NCI-H1048 (cell line): ENCODE data around the gene RBM14.
"Not testable (repeated sequence)": the region's sequence is repeated elsewhere in the genome, so short reads cannot be mapped to it uniquely, and the experiment has no call there.

Source experiments
- DNase-seq: peaks from one replicate; lab custom pipeline; 2025; lab: John Stamatoyannopoulos, UW

Gene RBM14

DNA sequence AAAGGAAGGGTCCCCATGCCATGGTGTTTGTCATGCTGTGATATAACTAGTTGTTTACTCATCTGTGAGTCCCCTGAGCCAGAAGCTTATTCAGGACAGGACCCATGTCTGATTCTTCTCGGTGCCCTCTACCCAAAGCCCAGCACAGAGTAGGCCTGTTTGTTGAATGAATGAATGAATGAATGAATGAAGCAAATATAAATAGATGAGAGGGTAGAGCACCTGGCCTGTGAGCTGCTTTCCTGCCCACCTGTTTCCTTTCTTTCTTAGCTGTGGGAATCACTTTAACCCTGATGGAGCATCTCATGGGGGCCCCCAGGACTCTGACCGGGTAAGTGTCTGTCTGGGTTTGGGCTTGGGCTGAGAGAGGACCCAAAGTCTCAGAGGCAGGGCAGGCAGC, 16.2 kb upstream of the RBM14 start:
- no peak for DNase-seq

DNA sequence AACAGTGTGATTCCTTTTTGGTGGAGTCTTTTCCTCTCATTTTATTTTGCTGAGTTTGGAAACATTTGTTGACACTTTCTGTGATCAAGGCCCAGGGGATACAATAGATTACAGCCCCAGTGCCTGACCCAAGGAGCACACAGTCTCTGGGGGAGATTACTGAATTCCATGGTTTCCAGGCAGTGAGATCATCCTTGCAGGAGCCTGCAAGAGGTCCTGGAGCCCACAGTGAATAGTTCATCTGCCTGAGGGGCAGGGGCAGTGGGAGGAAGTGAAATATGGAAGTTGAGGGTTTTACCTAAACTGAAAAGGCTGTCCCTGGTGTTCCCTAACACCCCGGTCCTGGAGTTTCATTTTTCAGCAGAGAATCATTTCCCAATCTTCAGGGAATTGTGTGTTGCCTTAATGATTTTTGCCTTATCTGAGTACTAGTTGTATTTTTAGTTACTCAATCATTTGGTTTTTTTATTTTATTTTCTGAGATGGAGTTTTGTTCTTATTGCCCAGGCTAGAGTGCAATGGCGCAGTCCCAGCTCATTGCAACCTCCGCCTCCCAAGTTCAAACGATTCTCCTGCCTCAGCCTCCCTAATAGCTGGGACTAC, 15.7 kb upstream of the RBM14 start:
- DNase-seq: no peak

DNA sequence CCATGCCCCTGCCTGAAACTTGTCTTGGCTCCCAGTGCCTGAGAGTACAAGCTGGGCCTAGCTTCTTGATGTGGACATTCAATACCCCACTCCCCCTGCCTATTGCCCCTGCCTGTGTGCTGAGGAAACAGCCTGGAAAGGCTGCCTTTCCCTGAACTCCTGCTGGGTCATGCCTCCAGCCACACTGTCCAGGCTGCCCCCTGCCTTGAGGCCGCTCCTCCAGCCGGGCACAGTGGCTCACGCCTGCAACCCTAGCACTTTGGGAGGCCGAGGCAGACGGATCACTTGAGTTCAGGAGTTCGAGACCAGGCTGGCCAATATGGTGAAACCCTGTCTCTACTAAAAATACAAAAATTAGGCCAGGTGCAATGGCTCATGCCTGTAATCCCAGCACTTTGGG, 13.4 kb upstream of the RBM14 start:
- DNase-seq: no peak

DNA sequence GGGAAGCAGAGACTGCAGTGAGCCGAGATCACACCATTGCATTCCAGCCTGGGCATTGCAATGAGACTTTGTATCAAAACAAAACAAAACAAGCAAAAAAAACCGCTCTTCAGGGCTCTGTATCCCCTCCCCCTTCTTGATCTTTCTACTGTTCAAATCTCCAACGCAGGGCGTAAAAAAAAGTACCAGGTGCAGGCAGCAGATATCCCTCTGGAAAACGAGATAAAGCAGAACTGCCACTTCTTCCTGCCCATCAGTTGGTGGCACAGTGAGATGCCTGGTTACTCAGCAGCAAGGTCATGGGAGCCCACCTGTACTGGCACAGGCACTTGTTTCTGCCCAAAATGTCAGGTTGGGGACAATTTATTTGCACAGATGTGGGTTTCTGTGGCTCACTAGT, 12.3 kb upstream of the RBM14 start:
- DNase-seq: no peak

DNA sequence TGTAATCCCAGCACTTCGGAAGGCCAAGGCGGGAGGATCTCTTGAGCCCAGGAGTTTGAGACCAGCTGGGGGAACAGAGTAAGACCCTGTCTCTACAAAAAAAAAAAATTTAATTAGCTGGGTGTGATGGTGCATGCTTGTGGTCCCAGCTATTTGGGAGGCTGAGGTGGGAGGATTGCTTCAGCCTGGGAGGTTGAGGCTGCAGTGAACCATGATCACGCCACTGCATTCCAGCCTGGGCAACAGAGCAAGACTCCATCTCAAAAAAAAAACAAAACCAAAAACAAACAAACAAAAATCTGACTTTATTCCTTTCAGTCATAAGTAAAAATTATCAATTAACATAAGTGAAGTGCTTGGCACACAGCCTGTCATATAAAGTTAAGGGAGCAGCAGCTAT, 9.8 kb upstream of the RBM14 start:
- not testable (repeated sequence) for DNase-seq

DNA sequence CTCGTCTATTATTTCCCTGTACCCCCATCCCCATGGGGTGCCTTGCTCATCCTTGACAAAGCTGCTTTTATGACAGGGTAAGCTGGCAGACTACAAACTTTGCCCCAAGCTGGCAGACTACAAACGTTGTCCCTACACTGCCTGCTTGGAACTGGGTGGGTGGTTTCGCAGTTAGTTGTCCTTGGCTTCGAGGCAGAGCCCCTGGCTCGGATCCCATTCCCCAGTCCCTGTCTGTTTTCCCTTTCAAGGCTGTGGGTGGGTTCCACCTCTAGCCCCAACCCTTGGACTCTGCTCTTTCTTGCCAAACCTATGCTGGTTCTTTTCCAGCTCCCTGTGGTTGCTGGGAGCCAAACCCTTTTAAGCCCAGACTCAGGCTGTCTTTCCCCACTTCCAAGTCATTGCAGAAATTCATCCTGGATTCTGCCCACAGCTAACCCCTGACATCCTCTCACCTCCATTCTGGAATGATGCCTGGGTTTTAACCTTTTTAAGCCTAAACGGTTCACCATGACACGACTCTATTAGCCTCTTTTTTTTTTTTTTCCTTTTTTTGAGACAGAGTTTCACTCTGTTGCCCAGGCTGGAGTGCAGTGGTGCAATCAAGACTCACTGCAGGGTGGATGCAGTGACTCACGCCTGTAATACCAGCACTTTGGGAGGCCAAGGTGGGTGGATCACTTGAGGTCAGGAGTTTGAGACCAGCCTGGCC, 9.2 kb upstream of the RBM14 start:
- no peak for DNase-seq

DNA sequence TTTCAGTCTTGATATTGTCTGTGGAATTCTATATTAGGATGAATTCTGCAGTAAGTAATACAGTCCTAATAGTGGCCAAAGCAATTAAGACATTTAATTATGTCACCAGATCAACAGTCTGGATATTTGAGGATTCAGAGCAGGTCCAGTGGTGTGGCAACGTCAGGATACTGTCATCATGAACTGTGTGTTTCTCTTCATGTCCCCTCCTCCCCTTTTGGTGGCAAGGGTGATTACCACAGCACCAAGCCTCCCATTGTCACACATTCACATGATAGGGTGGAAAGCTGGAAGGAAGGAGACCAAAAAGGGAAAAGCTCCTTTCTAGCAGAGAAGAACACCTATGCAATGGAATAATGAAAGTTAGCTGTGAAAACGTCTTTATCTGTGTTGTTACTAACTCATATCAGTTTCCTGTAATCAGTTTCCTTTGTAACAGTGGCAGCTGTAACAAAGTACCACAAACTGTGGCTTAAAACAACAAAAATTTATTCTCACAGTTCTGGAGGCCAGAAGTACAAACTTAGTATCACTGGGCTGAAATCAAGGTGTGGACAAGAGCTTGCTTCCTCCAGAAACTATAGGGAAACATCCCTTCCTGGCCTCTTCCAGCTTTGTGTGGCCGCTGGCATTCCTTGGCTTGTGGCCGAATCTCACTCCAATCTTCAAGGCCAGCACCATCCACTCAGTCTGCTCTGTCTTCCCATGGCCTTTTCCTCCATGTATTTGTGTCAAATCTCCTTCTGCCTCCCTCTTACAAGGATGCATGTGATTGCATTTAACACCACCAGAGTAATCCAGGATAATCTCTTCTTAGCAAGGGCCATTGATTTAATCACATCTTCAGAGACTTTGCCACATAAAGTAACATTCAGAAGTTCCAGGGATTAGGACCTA, 6.5 kb upstream of the RBM14 start:
- no peak for DNase-seq

DNA sequence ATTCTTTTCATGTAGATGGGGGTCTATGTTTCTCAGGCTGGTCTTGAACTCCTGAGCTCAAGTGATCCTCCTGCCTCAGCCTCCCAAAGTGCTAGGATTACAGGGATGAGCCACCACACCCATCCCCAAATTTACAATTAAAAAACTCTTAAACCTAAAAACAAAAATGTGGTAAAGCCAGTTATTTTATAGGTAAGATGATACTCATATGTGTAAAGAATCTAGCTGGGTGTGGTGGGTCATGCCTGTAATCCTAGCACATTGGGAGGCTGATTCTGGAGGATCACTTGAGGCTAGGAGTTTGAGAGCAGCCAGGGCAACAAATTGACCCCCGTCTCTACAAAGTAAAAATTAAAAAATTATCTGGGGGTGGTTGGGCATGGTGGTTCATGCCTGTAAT, 4.0 kb upstream of the RBM14 start:
- no peak for DNase-seq

DNA sequence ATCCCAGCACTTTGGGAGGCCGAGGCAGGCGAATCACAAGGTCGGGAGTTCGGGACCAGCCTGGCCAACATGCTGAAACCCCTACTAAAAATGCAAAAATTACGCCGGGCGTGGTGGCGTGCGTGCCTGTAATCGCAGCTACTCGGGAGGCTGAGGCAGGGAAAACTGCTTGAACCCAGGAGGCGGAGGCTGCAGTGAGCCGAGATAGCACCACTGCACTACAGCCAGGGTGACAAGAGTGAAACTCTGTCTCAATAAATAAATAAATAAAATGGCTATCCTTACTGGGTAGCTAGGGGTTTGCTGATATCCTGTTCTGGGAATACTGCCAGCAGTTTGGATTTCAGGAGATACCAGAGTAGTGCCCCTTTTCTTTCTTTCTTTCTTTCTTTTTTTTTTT, 2.4 kb upstream of the RBM14 start:
- DNase-seq: no peak

DNA sequence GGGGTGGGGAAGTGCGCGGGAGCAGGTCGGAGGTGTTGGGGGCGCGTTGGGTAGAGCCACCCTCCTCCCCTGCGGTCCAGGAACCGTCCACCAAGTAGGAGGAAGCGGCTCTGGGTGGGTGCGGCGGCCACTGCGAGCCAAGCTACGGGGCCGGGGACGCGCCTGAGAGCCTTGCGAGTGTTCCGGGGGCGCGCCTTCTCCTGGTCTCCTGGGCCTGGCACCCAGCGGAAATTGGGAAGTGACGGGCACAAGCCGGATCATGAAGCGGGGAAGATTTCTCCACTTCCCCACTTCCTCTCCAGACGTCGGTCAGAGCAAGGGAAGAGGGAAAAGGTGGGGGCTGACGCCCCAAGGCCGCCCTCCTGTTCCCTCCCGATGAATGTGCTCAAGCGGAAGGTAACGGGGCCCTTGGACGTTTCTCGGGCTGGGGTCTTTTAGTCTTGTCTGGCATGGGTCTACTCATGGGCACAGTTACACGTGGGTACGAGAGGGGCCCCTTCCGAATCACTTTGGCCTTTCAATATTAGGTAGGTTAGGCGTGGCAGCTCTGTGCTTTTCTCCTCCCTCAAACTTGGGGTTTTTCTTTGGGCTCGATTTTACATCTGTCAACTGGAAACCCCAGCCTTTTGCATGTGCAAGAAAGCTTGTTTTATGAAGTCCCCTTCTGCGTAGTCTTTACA, 865 bp downstream of the RBM14 start:
- no peak for DNase-seq

DNA sequence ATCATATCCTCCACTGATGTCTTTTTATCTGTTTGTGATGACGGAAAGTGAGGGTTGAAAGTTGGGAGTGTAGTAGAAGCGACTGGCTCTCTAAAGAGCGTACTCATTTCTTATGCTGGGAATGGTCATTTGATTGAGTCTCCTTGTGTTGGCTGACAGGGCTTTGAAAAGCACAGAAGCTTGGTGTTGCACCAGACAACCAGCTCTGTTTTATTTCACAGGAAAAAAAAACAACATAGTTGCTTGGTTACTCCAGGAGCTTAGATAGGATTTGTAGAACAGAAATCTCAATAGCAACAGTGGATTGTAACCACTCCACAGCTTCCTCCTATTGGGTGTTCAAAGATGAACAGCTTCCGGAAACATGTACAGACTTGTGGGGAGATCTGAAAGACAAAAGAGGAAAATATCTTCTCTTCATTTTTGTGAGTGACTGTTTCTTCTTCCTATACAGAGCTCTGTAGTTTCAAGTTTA, 2.7 kb downstream of the RBM14 start:
- no peak for DNase-seq

DNA sequence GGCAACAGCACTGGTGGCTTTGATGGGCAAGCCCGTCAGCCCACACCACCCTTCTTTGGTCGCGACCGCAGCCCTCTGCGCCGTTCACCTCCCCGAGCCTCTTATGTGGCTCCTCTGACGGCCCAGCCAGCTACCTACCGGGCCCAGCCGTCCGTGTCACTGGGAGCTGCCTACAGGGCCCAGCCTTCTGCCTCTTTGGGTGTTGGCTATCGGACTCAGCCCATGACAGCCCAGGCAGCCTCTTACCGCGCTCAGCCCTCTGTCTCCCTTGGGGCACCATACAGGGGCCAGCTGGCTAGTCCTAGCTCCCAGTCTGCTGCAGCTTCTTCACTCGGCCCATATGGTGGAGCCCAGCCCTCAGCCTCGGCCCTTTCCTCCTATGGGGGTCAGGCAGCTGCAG, 8.0 kb downstream of the RBM14 start:
- no peak for DNase-seq

DNA sequence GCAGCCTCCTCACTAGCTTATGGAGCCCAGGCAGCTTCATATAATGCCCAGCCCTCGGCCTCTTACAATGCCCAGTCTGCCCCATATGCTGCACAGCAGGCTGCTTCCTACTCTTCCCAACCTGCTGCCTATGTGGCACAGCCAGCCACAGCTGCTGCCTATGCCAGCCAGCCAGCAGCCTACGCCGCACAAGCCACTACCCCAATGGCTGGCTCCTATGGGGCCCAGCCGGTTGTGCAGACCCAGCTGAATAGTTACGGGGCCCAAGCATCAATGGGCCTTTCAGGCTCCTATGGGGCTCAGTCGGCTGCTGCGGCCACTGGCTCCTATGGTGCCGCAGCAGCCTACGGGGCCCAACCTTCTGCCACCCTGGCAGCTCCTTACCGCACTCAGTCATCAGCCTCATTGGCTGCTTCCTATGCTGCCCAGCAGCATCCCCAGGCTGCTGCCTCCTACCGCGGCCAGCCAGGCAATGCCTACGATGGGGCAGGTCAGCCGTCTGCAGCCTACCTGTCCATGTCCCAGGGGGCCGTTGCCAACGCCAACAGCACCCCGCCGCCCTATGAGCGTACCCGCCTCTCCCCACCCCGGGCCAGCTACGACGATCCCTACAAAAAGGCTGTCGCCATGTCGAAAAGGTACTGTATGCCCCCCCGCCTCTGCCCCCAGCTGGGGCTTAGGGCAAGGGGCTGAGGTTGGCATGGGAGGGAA, 8.8 kb downstream of the RBM14 start:
- no peak for DNase-seq

DNA sequence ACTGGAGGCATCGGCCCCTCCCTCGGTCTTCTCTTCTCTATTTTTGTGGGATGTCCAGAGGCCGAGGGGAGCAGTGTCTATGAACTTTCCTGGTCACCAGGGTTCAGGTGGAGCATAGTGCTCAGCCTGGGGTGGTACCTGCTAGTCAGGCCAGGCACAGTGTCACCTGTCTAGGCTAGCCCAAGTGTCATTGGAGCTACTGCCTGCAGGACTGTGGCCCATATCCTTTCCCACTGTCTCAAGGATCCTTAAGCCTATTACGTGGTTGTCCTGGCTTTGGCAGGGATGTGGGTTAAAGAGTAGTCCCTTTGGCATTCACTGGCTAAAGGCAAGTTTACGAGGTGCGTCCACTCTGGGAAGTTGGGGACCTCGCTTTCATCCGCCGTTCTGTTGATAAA, 9.3 kb downstream of the RBM14 start:
- no peak for DNase-seq

DNA sequence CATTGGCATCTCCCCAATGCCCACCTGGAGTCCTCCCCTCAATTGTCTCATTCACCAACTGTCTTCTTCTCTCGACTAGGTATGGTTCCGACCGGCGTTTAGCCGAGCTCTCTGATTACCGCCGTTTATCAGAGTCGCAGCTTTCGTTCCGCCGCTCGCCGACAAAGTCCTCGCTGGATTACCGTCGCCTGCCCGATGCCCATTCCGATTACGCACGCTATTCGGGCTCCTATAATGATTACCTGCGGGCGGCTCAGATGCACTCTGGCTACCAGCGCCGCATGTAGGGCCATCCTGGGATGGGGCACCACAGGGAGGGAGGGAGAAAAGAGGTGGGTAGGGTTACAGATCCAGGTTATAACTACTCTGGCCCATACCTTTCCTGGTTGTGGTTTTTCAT, 10.0 kb downstream of the RBM14 start:
- no peak for DNase-seq

DNA sequence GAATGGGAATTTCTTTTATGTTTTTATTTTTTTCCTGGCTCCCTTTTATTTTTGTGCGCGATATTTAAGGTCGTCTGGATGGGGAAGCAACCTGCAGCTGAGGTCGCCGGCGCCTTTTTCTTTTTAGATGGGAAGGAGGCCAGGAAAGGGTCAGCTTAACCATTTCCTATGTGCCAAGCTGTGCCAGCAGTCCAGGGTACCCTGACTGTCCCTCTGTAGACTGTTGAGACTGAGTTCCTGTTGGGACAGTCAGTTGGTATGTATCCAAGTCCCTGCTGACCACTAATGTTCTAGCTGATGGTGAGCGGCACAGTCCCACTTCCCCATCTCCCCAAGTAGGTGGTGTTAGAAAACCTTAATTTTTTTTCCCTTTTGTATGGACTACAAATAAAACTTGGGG, 10.5 kb downstream of the RBM14 start:
- DNase-seq: no peak

DNA sequence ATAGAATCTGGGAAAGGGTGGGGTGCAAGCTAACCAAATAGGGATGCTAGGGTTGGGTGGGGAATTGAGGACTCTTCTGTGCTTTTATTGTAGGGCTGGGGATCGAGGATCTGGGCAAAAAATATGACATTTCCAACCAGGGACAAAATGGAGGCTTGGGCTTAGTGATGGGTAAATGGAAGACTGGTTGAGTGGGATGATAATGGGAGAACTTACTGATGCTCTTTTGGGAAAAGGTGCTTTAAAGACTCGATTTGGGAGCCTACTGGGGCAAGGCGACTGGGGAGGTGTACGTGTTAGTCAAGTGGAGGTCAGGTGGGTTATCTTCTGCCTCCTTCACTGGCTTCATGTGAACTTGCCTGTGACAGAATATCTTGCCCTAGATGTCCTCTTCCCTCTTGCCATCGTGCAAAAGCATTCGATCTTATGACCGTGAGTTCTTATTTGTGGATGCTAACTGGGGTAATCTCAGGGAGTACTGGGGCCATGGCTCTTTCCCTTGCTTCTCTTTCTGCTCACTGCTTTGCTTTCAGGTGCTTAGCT, 11.7 kb downstream of the RBM14 start:
- DNase-seq: no peak

DNA sequence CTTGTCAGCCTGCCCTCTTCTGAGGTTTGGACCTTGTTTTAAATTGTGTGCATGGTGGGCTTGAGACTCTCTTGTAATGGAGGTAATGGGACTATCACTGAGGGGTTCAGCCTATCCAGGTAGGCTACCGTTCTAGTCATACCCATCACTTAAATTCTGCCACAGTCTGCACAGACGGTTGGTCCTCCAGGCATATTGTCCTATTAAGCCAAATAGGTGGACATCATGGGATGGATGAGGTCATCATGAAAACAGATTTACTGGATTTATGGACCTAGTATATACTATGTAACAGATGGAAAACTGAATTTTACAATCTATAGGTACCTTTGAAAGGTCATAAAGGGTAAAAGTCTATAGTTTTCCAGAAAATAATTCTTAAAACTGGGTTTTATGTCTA, 12.9 kb downstream of the RBM14 start:
- DNase-seq: no peak

DNA sequence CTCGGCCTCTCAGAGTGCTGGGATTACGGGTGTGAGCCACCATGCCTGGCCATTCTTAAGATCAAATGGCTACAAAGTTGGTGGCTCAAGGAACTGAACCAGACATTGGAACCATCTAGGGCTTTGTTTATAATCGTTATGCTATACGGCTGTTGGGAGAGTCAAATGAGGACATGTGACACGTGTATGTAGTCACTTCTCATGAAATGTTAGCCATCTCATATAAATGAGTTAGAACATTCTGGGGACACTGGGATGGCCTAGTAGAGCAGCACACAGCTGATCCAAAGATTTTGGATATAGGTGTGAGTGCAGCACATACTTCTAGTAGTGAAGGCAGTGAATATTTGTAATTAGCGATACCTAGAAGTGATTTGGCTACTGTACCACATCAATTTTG, 15.5 kb downstream of the RBM14 start:
- no peak for DNase-seq

DNA sequence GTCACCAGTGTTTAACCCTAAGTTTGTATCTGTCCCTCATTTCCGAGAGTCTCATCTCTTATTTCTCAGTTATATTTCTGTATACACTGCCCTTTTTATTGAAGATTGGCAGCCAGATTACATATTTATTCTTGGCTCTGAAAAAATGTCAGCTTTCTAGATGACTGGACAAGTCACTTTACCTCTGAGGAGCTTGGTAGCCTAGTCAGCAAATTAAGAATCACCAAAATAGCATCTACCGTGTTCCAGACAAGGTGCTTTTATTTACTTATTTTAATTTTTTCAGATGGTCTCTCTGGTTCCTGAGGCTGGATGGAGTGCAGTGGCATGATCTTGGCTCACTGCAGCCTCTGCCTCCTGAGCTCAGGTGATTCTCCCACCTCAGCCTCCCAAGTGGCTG, 16.5 kb downstream of the RBM14 start:
- DNase-seq: no peak

DNA sequence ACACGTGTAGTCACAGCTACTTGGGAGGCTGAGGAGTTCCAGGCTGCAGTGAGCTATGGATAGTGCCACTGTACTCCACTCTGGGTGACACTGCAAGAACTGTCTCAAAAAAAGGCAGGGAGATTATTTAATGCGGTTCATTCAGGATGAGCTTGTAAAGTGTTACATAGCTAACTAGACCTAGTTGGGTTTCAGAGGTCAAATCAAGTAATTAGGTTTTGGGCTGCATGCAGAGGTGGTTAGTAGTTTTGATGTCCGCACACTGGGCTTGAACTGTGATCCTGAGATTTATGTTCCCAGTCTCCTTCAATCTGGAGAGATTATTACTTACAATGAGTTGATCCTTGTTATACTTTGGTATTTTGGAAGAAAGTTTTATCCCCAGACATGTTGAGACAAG, 20.0 kb downstream of the RBM14 start:
- DNase-seq: no peak
